GM19023 (cell line): ENCODE results near the gene IL2RA.

Source experiments
- ATAC-seq: cut with Tn5 transposase; IDR thresholded peaks from one replicate; pipeline ENCODE4 v1.9.1; 2021; ENCODE audit warnings: mild to moderate bottlenecking, moderate library complexity; ENCODE audit not compliant: unreplicated experiment

Gene IL2RA

GRCh38 chr10:6061056-6061455, 1.1 kb downstream of the IL2RA start:
- ATAC-seq: no peak

GRCh38 chr10:6059506-6059905, 2.7 kb downstream of the IL2RA start:
- no peak for ATAC-seq

GRCh38 chr10:6058682-6059475, 3.3 kb downstream of the IL2RA start:
- ATAC-seq: no peak

GRCh38 chr10:6056411-6057135, 5.6 kb downstream of the IL2RA start:
- ATAC-seq: no peak

- ATAC-seq: no peak
Observed at GRCh38 chr10:6055929-6056328, 6.2 kb downstream of the IL2RA start.

- no peak for ATAC-seq
Observed at GRCh38 chr10:6054884-6055283, 7.3 kb downstream of the IL2RA start.

GRCh38 chr10:6053816-6054631, 8.1 kb downstream of the IL2RA start:
- no peak for ATAC-seq

GRCh38 chr10:6053303-6053702, 8.9 kb downstream of the IL2RA start:
- ATAC-seq: no peak

GRCh38 chr10:6052247-6053221, 9.6 kb downstream of the IL2RA start:
- ATAC-seq: peak; percentile 32

GRCh38 chr10:6050801-6051445, 11.2 kb downstream of the IL2RA start:
- peak; percentile 66 for ATAC-seq

GRCh38 chr10:6049031-6049400, 13.2 kb downstream of the IL2RA start:
- no peak for ATAC-seq

GRCh38 chr10:6048281-6049030, 13.7 kb downstream of the IL2RA start:
- no peak for ATAC-seq

- ATAC-seq: no peak
Observed at GRCh38 chr10:6047847-6048246, 14.3 kb downstream of the IL2RA start.

- no peak for ATAC-seq
Observed at GRCh38 chr10:6046773-6047611, 15.2 kb downstream of the IL2RA start.

- no peak for ATAC-seq
Observed at GRCh38 chr10:6045878-6046772, 16.0 kb downstream of the IL2RA start.

GRCh38 chr10:6045314-6045848, 16.8 kb downstream of the IL2RA start:
- ATAC-seq: peak; percentile 28

- peak; percentile 44 for ATAC-seq
Observed at GRCh38 chr10:6044751-6045313, 17.3 kb downstream of the IL2RA start.
